ENCODE results near the gene C5orf46.

C5orf46 gene

GRCh38 chr5:147859962-147860640 is 46.2 kb downstream of the C5orf46 start:
- in situ Hi-C loops (cut with MboI; ENCODE audit: low sequenced_read_pairs), result no loop called here

- in situ Hi-C loops (cut with MboI; ENCODE audit: low sequenced_read_pairs), result no loop called here
Observed at GRCh38 chr5:147858565-147858964, 47.8 kb downstream of the C5orf46 start.

- in situ Hi-C loops (cut with MboI; ENCODE audit: low sequenced_read_pairs), result no loop called here
Observed at GRCh38 chr5:147857302-147858129, 48.8 kb downstream of the C5orf46 start.

GRCh38 chr5:147856801-147857200 is 49.5 kb downstream of the C5orf46 start:
- in situ Hi-C loops (cut with MboI; ENCODE audit: low sequenced_read_pairs), result no loop called here

- in situ Hi-C loops (cut with MboI; ENCODE audit: low sequenced_read_pairs), result no loop called here
Observed at GRCh38 chr5:147855774-147856069, 50.6 kb downstream of the C5orf46 start.

GRCh38 chr5:147854894-147855773 is 51.2 kb downstream of the C5orf46 start:
- in situ Hi-C loops (cut with MboI; ENCODE audit: low sequenced_read_pairs), result no loop called here

GRCh38 chr5:147854331-147854730 is 52.0 kb downstream of the C5orf46 start:
- in situ Hi-C loops (cut with MboI; ENCODE audit: low sequenced_read_pairs), result no loop called here

- in situ Hi-C loops (cut with MboI; ENCODE audit: low sequenced_read_pairs), result no loop called here
Observed at GRCh38 chr5:147853372-147853987, 52.9 kb downstream of the C5orf46 start.

GRCh38 chr5:147852365-147852764 is 54.0 kb downstream of the C5orf46 start:
- in situ Hi-C loops (cut with MboI; ENCODE audit: low sequenced_read_pairs), result no loop called here

GRCh38 chr5:147851578-147851977 is 54.8 kb downstream of the C5orf46 start:
- in situ Hi-C loops (cut with MboI; ENCODE audit: low sequenced_read_pairs), result no loop called here

GRCh38 chr5:147849226-147849625 is 57.1 kb downstream of the C5orf46 start:
- in situ Hi-C loops (cut with MboI; ENCODE audit: low sequenced_read_pairs), result no loop called here

GRCh38 chr5:147845618-147846017 is 60.7 kb downstream of the C5orf46 start:
- in situ Hi-C loops (cut with MboI; ENCODE audit: low sequenced_read_pairs), result no loop called here

GRCh38 chr5:147844846-147845245 is 61.5 kb downstream of the C5orf46 start:
- in situ Hi-C loops (cut with MboI; ENCODE audit: low sequenced_read_pairs), result no loop called here

- in situ Hi-C loops (cut with MboI; ENCODE audit: low sequenced_read_pairs), result no loop called here
Observed at GRCh38 chr5:147842869-147843268, 63.5 kb downstream of the C5orf46 start.

All from hTERT RPE-1 (cell line).